GM18508 (cell line): Measurements from ENCODE around the gene PRDM7.
A peak's percentile ranks its signal among the peaks of the same experiment; 100 is the strongest.
"Not testable (repeated sequence)": the region's sequence is repeated elsewhere in the genome, so short reads cannot be mapped to it uniquely, and the experiment has no call there.

ENCODE experiments used
- ATAC-seq: cut with Tn5 transposase; IDR thresholded peaks from one replicate; pipeline ENCODE4 v1.9.1; 2021; ENCODE audit warnings: moderate number of reproducible peaks; ENCODE audit not compliant: insufficient read depth, unreplicated experiment

The PRDM7 gene

GRCh38 chr16:90077757-90078578, 837 bp upstream of the PRDM7 start:
- peak; percentile 36 for ATAC-seq

GRCh38 chr16:90072442-90073105, 4.6 kb downstream of the PRDM7 start:
- no peak for ATAC-seq

- no peak for ATAC-seq
These were observed 6.7 kb downstream of the PRDM7 start for GRCh38 chr16:90070440-90070839.

GRCh38 chr16:90061437-90061836, 15.7 kb downstream of the PRDM7 start:
- no peak for ATAC-seq

DNA sequence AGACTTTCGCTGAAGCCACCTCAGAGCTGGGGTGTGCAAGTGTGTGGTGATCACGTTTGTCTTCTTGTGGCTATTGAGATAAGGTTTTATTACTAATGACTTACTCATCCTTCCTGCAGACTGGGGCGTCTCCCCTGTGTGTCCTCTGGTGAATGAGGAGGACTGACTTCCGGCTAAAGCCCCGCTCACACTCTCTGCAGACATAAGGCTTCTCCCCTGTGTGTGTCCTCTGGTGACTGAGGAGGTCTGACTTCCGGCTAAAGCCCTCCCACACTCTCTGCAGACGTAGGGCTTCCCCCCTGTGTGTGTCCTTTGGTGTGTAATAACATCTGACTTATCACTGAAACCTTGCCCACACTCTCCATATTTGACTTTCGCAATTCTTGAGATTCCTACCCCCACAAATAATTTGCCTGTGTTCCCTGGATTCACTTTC, 19.4 kb downstream of the PRDM7 start:
- no peak for ATAC-seq

GRCh38 chr16:90056521-90056920, 20.6 kb downstream of the PRDM7 start:
- ATAC-seq = not testable (repeated sequence)

DNA sequence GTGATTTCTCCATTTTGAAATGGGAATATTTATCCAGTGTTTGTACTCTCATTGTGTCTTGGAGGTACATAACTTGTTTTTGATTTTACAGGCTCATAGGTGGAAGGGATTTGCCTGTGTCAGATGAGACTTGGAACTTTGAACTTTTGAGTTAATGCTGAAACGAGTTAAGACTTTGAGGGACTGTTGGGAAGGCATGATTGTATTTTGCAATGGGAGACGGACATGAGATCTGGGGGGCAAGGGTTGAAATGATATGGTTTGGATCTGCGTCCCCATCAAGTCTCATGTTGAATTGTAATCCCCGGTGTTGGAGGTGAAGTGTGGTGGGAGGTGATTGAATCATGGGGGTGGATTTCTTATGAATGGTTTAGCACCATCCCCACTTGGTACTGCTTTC, 21.8 kb downstream of the PRDM7 start:
- no peak for ATAC-seq

DNA sequence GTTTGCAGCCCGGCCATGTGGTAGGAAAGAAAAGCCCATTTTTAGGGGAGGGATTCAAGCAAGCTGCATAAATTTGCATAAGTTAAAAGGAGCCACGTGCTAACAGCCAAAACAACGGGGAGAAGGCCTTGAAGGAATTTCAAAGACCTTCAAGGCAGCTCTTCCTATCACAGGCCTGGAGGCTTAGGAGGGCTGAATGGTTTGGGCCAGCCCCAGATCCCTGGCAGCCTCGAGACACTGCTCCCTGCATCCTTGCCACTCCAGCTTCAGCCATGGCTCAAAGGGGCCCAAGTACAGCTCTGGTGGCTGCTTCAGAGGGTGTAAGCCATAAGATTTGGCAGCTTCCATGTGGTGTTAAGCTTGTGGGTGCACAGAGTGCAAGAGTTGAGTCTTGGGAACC, 22.6 kb downstream of the PRDM7 start:
- ATAC-seq = no peak

DNA sequence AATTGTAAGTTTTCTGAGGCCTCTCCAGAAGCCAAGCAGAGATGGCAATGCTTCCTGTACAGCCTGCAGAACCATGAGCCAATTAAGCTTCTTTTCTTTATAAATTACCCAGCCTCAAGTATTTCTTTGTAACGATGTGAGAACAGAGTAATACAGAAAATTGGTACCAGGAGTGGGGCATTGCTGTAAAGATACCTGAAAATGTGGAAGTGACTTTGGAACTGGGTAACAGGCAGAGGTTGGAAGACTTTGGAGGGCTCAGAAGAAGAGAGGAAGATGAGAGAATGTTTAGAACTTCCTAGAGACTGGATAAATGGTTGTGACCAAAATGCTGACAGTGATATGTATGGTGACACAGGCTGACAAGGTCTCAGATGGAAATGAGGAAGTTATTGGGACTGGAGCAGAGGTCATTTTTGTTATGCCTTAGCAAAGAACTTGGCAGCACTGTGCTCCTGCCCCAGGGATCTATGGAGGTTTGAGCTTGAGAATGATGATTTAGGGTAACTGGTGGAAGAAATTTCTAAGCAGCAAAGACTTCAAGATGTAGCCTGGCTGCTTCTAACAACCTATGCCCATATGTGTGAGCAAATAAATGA, 23.1 kb downstream of the PRDM7 start:
- ATAC-seq = no peak

DNA sequence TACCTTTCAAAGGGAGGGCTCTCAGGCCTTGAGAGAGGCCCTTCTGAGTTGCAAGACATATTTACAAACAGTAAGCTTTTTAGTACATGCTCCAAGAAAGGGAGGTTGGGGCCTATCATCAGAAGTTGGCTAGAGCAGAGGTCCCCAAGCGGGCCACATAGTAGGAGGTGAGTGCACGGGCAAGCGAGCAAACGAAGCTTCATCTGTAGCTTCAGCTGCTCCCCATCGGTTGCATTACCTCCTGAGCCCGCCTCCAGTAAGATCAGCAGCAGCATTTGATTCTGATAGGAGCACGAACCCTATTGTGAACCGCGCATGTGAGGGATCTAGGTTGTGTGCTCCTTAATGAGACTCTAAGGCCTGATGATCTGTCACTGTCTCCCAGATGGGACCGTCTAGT, 26.2 kb downstream of the PRDM7 start:
- no peak for ATAC-seq

DNA sequence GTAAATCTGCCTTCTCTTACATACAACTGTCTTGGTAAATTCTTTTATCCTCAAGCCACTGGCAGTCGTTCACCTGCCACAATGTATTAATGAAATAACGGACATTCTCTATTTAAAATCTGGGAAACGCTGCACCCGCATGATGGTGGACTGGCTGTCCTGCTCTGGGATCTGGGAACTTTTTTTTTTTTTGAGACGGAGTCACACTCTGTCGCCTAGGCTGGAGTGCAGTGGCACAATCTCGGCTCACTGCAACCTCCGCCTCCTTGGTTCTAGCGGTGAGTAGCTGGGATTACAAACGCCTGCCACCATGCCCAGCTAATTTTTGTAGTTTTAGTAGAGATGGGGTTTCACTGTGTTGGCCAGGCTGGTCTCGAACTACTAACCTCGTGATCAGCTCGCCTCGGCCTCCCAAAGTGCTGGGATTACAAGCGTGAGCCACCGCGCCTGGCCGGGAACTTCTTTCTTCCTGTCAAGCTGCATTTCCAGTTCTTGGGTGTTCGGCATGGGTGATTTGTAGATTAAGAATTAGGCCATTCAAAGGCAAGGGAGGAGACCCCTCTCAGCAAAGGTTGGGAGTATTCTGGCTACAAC, 28.3 kb downstream of the PRDM7 start:
- ATAC-seq = no peak

GRCh38 chr16:90048347-90048722, 28.8 kb downstream of the PRDM7 start:
- no peak for ATAC-seq

- ATAC-seq = no peak
These were observed 29.3 kb downstream of the PRDM7 start for GRCh38 chr16:90047714-90048346.

DNA sequence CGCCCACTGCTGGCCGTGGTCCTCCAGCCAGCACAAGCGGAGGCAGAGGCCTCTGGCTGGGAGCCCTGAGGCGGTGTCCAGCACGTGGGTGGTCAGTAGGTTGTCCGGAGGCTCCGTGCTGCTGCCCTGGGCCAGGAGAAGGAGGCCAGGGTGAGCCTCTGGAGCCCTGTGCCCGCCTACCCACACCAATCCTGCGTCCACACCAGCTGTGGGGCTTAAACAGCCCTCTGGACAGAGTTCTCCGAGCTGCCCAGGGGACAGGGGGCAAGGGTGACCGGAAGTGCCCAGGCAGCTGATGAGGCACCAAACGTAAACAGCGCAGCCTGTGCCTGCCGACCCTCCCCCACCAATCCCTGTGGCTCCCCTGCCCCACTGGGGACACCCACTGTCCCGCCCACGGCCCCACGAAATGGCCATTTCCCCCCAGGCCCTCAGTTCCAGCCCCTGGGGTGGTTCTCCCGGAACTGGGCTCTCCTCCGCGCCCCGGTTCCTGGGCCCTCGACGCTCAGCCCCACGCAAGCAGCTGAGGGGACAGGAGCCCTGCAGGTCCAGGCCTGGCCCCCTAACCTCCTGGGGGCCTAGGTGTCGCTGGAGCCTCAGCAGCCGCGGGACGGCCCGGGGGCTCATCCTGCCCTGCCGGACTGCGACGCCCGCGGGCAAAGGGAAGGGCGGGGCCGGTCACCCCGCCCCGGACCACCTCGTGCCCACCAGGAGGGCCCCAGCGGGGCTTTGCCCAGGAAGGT, 30.0 kb downstream of the PRDM7 start:
- no peak for ATAC-seq

DNA sequence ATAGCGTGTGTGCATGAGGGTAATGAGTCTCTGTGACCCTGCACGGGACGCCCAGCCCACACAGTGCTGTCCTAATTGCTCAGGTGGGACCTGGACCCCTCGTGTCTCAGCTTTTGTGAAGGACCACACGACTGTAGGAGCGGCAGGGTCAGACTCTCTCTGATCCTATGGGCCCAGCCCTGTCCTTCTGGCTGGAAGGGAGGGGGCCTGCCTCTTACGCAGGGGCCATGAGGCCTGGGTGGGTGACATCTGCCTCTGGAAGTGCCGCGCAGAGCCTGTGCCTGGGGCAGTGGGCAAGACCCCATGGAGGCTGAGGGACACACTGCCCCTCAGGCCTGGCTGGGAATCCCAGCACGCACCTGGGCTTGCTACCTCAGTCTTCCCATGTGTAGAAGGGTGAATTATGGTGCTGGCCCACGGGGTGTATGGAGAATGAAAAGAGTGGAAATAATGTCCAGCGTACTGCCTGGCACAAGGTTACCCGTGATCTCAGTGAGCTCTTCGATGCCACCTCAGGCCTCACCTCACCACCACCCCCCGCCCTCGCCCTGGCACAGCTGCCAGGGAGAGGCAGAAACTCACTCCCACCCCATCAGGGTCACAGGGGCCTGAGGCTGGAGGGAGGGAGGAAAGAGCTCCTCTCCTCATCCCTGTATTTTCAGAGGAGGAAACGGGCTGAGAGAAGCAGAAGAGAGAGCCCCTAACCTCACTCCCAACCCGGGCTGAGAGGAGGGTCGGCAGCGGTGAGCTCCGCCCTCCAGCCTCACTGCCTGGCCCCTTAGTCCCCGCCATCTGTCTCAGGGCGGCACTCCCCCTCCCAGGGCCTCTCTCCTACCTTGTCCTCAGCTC, 30.8 kb downstream of the PRDM7 start:
- no peak for ATAC-seq

- ATAC-seq = no peak
These were observed 33.0 kb downstream of the PRDM7 start for GRCh38 chr16:90044111-90044551.

GRCh38 chr16:90043526-90043925, 33.6 kb downstream of the PRDM7 start:
- ATAC-seq = no peak

GRCh38 chr16:90042946-90043514, 34.1 kb downstream of the PRDM7 start:
- ATAC-seq = no peak
